Measurements from ENCODE around the gene ABCC6. TPM values are rescaled to one million over a fixed set of nuclear protein-coding genes. Genes with fewer than 3 reads are reported as not detected.

Gene ABCC6
- total RNA-seq, 6 experiments from 2014 or later = 54.9 to 115 (median 97.1) TPM

GRCh38 chr16:16175296-16175695 is 48.0 kb downstream of the ABCC6 start:
- Histone ChIP-seq H3K27me3 (no peaks in the 10 kb centered on the region), H3K27ac (no peak overlapping the region), H3K9me3 (no peaks in the 10 kb centered on the region), H3K4me1 (no peaks in the 10 kb centered on the region), H3K36me3 (peaks cover 0 to 83% (median 42%) of the 10 kb centered on the region in 4 donors), H3K4me3 (no peak overlapping the region)
- intact Hi-C loops (cut with DNase I) = no loop called here
- TF ChIP-seq CTCF (IDR thresholded peaks at IDR 0.05) = no peak
- no peak for TF ChIP-seq POLR2A (IDR thresholded peaks at IDR 0.05)
- peak in 2 of 3 donors; percentile 43 to 46 for DNase-seq
- ATAC-seq = peak in 2 of 4 donors; percentile 13 to 24
- no CpG with 5 or more reads among the region's 5 CpGs for WGBS (ENCODE audit: insufficient coverage, low coverage, low lambda C conversion rate, missing lambda C conversion rate)

GRCh38 chr16:16172991-16173390 is 50.3 kb downstream of the ABCC6 start:
- H3K27ac ChIP-seq = no peak overlapping the region
- H3K27me3 ChIP-seq = no peaks in the 10 kb centered on the region
- intact Hi-C loops (cut with DNase I) = no loop called here
- H3K9me3 ChIP-seq = no peaks in the 10 kb centered on the region
- DNase-seq = no peak
- peaks cover 0 to 83% (median 42%) of the 10 kb centered on the region in 4 donors for H3K36me3 ChIP-seq
- 76% methylated on average over 3 of the region's 4 CpGs for WGBS (ENCODE audit: insufficient coverage, low coverage, low lambda C conversion rate, missing lambda C conversion rate)
- TF ChIP-seq CTCF (IDR thresholded peaks at IDR 0.05) (no peak), POLR2A (IDR thresholded peaks at IDR 0.05) (no peak)
- peak in 2 of 4 donors; percentile 9 to 30 for ATAC-seq
- H3K4me1 ChIP-seq = no peaks in the 10 kb centered on the region
- H3K4me3 ChIP-seq = no peak overlapping the region

GRCh38 chr16:16171332-16171919 is 51.9 kb downstream of the ABCC6 start:
- Histone ChIP-seq H3K27ac (no peak overlapping the region), H3K9me3 (no peaks in the 10 kb centered on the region), H3K27me3 (no peaks in the 10 kb centered on the region), H3K4me3 (no peak overlapping the region), H3K36me3 (peaks cover 0 to 78% (median 37%) of the 10 kb centered on the region in 4 donors), H3K4me1 (no peaks in the 10 kb centered on the region)
- no peak for ATAC-seq
- 87% methylated on average over 4 of the region's 4 CpGs for WGBS (ENCODE audit: insufficient coverage, low coverage, low lambda C conversion rate, missing lambda C conversion rate)
- DNase-seq = no peak
- intact Hi-C loops (cut with DNase I) = no loop called here
- TF ChIP-seq POLR2A (IDR thresholded peaks at IDR 0.05) (no peak), CTCF (IDR thresholded peaks at IDR 0.05) (no peak)

- peak in 2 of 4 donors; percentile 9 to 11 for ATAC-seq
- peaks cover 0 to 79% (median 36%) of the 10 kb centered on the region in 4 donors for H3K36me3 ChIP-seq
- no peaks in the 10 kb centered on the region for H3K4me1 ChIP-seq
- intact Hi-C loops (cut with DNase I) = no loop called here
- no peaks in the 10 kb centered on the region for H3K27me3 ChIP-seq
- no CpG with 5 or more reads among the region's 15 CpGs for WGBS (ENCODE audit: insufficient coverage, low coverage, low lambda C conversion rate, missing lambda C conversion rate)
- peak in 1 of 3 donors; percentile 37 for DNase-seq
- no peak overlapping the region for H3K27ac ChIP-seq
- H3K4me3 ChIP-seq = no peak overlapping the region
- TF ChIP-seq CTCF (IDR thresholded peaks at IDR 0.05) (no peak), POLR2A (IDR thresholded peaks at IDR 0.05) (no peak)
- no peaks in the 10 kb centered on the region for H3K9me3 ChIP-seq
These were observed 53.7 kb downstream of the ABCC6 start for GRCh38 chr16:16169615-16170014.
